Heart left ventricle (tissue), 13 donors: ENCODE measurements around the gene SLC25A21.

Experiments
- CTCF ChIP-seq, 12 donors: fragments of 200-600 bp; sonication (generic) in 4 of 12; IDR thresholded peaks; one replicate each; pipeline versions ENCODE4 v1.5.0 to v1.8.0; 2018 to 2022; ENCODE audit warnings: antibody characterized with exemption in 12 of 12, mild to moderate bottlenecking in 5 of 12
- POLR2A ChIP-seq, 2 donors: fragments of 450-650 bp; IDR thresholded peaks; one replicate each; pipeline ENCODE4 v1.6.1; 2017; ENCODE audit warnings: antibody characterized with exemption in 2 of 2, mild to moderate bottlenecking in 2 of 2, moderate library complexity in 2 of 2
- donor health status: ischemic (EF 13 %, LVEDD 7.1; RV severe dilation, severe dysfunction).
- donor health status: DM: no; HTN: yes; CAD: no.
- donor health status: DM: no; HTN: no; CAD: no.
- donor health status: ischemic (EF 25% LVEDD 6.9; RV normal size, moderate dysfunction).
- donor health status: ischemic (EF 25% LVEDD 5.7; RV mildly dilated, moderate dysfunction).
- donor health status: ischemic (EF 35%, LVEDD 5.7; RV mildly dilated, moderate dysfunction).
- donor health status: nonischemic (EF 11% LVEDD 7.7; RV severe dilation, severe dysfunction).
- donor health status: DM: yes; HTN: yes; CAD: no.
- donor health status: PGD.
- donor health status: ischemic (EF 29% LVEDD 5.4; RV normal size, mild dysfunction).
- donor health status: nonischemic (EF 23%, LVEDD 6.1; RV moderate dilation, normal function).

- TF ChIP-seq CTCF (IDR thresholded peaks at IDR 0.05), result no peak
- no peak for TF ChIP-seq POLR2A (IDR thresholded peaks at IDR 0.05)
Observed at GRCh38 chr14:36720657-36721056, 451.7 kb downstream of the SLC25A21 start.
